SHP77 treated with DMSO at 0.1 percent for 48 hours (cell line): ENCODE results near the gene DNAAF3.
A peak's percentile ranks its signal among the peaks of the same experiment; 100 is the strongest.
"Not testable (repeated sequence)": the region's sequence is repeated elsewhere in the genome, so short reads cannot be mapped to it uniquely, and the experiment has no call there.

Experiments
- DNase-seq: peaks from one replicate; lab custom pipeline; 2025; lab: John Stamatoyannopoulos, UW

Gene DNAAF3

DNA sequence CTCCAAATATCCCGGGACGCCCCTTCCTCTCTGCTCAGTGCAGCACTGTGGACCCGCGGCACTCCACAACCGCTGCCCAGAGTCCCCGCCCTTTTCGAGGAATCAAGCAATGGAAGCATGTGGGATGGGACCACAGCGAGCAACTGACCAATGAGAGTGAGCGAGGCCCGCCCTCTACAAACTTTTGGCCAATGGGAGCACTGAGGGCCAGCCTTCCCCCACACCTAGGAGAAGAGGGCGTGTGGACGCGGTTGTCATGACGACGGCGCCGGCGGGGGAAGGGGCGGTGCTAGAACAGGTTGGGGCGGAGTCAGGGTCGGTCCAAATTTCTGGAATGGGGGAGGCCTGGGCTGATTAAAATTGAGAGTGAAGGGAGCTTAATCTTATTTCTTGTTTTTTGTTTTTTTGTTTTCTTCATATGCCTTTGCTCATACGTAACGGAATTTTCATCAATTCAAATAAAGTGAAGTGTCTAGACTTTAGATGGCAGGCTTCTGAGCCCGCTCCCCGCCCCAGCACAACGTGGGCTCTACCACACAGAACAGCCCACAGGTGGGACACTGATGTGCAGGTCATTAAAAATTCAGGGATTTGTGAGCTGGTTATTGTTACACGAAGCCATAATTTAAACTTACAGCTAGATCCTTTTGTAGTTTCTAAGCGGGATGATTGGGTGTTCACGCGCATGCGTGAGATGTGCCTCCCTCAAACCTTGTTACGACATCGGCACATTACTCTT is at the start of gene DNAAF3:
Gene DNAAF3 (minus strand): TSS at position 84 of the 739 bp plus-strand sequence. CDS start 200 bp downstream, outside the sequence.
- peak; percentile 89 for DNase-seq

DNA sequence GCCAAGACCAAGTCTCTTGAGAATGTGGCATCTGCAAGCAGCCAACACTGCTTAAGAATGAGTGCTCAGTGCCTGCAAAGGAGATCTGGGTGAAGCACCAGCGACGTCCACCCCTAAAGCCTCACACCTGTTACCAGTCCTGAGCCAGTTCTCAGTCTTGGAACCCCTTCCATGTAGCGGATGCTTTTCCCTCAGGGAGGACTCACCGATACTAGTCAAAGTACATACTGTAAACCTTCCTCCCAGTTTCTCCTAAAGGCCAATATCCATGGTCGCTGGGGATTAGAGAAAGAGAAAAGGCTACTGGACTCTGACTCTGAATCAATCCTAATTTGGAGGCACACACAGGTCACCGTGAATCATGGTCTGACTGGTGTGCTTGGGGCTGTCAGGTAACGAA is 47.1 kb upstream of the DNAAF3 start:
- DNase-seq = no peak

DNA sequence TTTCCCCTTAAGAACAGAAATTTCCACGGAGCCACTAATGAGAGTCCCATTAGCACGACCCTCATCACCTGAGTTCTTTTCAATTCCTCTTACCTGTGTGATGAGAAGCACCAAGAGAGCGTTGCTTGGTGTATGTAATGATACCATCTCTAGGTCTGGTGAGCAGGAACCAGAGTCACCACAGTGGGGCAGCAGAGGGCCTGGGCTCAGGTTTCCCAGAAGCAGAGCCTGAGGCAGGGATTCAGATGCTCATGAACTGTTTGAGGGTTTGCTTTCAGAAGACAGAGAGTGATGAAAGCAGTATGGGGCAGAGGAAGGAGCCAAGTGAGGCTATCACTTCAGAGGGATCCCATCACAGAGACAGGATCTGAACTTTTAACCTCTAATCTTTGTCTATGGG is 46.0 kb upstream of the DNAAF3 start:
- DNase-seq = peak; percentile 10

DNA sequence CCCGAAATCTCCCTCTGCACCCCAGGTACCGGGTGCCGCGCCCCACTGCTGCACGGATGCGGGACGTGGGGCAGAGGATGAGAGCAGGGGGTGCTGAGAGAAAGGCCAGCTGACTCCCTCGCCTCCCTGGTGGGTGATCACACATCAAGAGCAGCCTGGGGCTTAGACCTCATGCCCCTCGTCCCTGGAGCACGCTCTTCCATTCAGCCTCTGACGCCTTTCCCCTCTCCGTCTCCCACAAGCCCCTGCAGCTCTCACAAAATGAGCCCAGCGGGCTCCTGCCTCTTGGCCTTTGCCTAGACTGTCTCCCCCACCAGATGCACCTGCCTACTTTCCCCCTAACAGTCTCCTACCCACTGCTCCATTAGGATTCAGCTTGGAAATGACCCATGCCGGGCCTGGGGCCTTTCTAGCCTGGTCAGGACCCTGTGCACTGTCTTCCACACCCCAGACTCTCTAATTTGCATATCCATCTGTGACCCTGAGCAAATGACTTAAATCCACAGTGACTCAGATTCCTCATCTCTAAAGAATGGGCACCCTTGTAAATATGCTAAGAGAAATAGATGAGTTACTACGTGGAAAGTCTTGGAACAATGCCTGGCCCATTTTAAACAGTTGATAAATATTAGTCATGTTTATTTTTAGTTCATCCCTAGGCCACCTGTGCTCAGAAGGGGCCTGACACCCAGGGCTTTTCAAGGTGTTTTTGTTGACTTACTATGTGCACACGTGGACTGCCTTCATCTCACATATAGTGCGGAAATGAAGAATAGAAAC is 43.5 kb upstream of the DNAAF3 start:
- DNase-seq = peak; percentile 54

DNA sequence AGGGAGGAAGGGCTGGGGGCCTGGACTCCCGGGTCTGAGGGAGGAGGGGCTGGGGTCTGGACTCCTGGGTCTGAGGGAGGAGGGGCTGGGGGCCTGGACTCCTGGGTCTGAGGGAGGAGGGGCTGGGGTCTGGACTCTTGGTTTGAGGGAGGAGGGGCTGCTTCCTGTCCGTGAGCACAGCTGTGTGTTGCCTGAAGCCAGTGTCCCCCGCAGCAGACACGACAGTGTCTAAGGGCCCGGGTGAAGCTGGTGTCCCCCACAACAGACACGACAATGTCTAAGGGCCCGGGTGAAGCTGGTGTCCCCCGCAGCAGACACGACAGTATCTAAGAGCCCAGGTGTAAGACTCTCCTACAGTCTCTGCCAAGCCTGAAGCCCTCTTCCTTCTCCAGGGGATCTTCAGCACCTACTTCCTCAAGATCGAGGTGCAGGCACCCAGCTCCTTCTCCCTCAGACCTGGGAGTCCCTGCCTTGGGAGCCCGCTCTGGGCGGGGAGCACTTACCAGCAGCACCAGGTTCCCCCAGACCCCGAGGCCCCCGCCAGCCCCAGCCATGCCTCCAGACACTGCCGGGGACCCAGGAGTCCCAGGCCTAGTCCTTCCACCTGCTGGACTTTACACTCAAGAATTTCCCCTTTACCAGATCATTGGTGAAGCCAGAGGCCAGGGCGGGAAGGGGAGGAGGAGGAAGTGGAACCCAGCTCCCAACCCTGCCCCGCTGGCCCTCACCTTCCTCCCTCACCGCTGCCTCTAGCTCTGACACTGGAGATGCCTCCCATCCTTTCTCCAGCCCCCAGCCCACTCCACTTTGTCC is 42.7 kb upstream of the DNAAF3 start, which contains the start of gene PTPRH:
Gene PTPRH (minus strand): TSS at position 622 of the 813 bp plus-strand sequence. CDS start 68 bp downstream, at position 554.
- no peak for DNase-seq

DNA sequence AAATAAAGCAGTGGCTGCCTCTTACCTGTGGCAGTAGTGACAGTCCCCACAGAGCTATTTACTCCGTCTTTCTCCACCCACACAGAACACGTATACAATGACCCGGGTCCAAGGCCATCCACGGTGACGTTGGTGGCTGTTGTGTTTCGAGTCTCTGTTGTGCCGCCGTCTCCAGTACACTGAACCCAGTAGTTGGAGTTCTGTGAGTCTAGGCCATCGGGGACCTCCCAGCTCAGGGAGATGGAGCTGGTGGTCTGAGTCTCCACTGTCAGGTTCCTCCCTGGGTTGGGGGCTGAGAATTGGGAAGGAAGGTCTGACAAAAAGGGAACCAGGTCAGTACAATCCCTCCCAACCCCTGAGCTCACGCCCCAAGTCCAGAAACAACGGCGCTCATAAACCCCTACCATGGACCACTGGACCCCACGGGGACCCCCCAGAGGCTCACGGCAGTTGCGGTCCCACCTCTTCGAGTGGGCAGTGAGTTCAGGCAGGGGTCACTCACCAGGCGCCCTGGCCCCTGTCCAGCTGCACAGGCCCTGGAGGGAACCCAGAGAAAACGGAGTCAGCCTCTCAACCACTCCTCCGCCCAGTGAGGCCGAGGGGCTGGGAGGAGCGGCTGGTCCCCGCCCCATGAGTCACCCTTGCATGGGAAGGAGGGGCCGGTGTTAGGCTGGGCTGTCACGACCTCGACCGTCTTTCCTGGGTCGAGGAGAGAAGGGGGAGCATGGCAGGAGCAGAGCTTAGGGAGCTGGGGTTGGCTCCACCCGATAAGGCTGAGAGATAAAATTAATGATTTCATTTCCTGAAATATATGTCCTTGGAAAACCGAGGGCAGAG is 40.5 kb upstream of the DNAAF3 start:
- DNase-seq = peak; percentile 16

DNA sequence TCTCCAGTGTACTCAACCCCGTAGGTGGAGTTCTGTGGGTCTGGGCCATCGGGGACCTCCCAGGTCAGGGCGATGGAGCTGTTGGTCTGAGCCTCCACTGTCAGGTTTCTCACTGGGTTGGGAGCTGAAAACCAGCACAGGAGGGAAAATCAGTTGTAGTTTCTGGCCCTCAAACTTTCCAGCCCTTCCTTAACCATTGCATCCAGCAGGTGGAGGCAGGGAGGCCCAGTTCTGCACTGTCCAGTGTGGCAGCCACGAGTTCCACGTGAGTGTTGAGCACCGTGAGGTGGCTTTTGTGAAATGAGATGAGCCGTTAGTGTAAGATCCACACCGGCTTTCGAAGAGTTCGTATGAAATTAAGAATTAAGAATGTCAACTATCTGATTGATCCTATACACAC is 35.8 kb upstream of the DNAAF3 start:
- not testable (repeated sequence) for DNase-seq

DNA sequence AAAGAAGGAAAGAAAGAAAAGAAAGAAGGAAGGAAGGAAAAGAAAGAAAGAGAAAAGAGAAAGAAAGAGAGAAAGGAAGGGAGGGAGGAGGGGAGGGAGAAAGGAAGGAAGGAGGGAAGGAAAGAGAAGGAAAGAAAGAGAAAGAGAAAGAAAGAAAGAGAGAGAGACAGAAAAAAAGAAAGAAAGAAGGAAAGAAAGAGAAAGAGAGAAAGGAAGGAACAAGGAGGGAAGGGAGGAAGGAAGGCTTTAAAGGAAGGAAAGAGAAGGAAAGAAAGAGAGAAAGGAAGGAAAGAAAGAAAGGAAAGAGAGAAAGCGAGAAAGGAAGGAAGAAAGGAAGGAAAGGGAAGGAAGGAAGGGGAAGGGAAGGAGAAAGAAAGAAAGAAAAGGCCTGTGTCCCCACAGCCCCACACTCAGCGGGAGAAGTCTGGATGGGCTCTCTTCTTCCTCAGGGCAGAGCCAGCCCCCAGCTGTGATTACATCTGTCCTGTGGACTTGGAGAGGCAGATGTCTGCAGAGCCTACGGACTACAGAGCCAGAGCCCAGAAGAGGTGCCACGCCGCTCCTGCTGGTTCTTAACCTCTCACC is 33.3 kb upstream of the DNAAF3 start:
- DNase-seq = no peak

DNA sequence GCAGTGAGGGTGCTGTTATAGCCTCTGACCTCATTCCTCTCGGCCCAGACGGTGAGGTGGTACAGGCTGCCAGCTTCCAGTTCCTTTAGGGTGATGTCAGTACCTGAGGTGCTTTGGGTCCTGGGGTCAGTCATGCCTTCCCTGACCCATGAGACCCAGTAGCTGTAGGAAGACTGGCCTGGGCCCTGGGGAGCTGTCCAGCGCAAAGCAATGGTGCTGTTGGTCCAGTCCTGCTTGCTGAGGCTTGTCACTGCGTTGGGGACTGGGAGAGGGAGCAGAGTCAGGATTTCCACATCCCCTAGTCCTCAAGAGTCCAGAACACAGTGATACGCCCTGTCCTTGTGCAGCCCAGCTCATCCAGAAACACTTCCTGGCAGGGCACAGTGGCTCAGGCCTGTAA is 32.2 kb upstream of the DNAAF3 start:
- DNase-seq = no peak

DNA sequence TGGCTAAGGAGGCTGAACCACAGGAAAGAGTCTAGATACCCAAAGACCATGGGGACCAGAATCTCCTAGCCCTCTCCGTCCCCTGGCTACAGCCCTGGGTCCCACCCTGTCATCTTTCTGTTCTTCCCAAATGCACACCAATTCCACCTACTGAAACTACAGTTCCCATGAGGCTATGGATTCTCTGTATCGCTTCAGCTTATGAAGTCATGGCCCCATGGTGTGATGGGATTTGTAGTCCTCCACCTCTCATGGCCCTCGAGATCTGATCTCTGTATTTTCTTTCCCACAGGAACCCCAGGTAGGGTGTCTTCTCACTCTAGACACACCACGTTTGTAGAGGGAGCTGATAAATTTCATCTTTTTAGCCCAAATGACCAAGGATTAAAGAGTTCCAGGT is 31.1 kb upstream of the DNAAF3 start:
- no peak for DNase-seq

DNA sequence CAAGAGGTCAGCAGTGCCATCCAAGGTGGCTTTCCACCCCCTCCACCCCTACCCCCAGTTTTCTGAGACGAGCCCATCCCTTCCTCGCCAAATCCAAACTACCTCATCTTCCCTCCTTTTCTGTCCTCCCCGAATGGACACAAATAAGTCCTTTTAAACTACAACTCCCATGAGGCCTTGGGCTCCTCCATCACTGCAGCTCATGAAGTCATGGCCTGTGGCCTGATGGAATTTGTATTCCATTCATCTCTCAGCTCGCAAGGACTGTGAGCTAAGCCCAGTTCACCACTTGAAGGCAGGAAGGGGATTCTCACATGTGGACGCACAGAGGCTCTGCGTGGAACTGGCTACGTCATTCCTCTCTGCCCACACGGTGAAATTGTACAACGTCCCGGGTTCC is 30.4 kb upstream of the DNAAF3 start:
- DNase-seq = no peak

DNA sequence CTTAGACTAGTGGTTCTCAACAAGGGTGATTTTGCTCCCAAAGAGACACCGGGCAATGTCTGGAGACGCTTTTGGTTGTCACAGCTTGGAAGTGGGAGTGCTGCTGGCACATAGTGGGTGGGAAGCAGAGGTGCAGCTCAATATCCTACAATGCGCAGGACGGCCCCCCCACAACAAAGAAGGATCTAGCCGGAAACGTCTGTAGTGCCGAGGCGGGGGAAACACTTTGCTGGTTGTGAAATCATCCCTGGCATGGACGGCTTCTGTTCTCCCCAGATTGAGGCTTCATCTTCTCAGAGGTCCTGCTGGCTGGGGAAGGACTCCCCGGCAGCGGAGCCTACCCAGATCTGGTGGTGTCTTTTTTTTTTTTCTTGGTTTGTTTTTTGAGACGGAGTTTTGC is 27.1 kb upstream of the DNAAF3 start:
- DNase-seq = no peak

DNA sequence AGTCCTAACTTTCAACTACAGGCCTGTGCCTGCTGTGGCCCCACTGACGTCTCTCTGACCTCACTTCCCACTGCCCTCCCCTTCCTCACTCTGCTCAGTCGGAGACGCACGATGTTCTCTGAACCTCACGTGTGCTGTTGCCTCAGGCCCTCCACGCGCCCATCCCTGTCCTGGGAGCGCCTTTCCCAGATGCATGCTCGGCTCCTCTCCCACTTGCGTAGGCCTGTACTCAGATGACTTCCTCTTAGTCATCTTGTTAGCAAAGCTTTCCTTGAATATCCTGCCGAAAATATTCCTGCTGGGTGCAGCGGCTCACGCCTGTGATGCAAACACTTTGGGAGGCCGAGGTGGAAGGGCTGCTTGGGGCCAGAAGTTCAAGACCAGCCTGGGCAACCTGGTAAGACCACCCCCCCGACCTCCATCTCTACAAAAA is 23.0 kb upstream of the DNAAF3 start:
- peak; percentile 57 for DNase-seq

DNA sequence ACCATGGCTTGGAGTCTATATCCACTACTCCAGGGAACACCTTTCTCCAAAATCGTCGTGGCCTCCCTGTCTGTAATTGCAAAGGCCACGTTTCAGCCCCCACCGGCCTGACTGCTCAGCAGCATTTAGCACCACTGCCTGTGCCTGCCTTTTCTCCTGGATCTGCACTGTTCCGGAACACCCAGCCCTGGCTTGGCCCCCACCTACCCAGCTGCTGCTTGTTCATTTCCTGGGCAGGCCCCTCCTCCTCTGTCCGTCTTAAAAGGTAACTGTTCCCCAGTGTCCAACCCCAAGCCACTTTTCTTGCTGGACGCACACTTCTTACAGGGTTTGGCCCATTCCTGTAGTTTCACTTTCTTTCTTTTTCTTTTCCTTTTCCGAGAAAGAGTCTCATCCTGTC is 22.2 kb upstream of the DNAAF3 start:
- no peak for DNase-seq

DNA sequence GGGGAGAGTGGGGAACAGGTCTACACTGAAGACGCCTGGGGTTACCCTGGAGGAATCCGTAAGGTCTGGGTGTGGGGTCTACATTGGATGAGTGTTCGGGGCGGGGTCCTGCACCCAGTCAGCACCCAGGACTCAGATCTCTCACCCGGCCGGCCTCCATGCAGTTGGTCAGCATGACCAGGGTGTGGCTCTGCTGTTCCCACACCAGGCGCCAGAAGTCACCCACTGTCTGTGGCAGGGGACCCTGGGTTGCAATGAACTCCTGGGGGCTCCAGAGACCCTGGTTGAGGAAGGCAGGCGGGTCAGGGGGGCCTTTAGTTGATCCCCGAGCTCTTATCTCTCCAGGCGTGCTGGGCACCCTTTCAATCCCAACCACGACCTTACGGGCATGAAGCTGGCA is 19.7 kb upstream of the DNAAF3 start:
- DNase-seq = no peak

DNA sequence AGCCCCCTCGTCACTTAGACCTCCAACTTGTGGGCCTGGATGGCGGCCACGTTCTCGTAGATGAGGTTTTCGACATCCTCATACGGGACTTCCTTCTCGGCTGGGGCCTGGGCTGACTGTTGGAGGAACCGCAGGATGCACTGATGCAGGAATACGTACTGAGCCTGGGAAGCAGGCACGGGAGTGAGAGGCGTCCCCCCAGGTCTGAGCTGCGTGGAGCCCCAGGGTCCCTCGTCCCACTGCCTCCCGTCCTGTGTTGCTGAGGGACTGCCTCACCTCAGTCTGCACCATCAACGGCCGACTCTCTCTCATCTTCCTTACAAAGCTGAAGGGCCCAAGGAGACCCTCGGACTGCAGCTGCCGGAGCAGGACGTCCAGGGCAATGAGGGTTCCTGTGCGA is 15.3 kb upstream of the DNAAF3 start:
- no peak for DNase-seq

DNA sequence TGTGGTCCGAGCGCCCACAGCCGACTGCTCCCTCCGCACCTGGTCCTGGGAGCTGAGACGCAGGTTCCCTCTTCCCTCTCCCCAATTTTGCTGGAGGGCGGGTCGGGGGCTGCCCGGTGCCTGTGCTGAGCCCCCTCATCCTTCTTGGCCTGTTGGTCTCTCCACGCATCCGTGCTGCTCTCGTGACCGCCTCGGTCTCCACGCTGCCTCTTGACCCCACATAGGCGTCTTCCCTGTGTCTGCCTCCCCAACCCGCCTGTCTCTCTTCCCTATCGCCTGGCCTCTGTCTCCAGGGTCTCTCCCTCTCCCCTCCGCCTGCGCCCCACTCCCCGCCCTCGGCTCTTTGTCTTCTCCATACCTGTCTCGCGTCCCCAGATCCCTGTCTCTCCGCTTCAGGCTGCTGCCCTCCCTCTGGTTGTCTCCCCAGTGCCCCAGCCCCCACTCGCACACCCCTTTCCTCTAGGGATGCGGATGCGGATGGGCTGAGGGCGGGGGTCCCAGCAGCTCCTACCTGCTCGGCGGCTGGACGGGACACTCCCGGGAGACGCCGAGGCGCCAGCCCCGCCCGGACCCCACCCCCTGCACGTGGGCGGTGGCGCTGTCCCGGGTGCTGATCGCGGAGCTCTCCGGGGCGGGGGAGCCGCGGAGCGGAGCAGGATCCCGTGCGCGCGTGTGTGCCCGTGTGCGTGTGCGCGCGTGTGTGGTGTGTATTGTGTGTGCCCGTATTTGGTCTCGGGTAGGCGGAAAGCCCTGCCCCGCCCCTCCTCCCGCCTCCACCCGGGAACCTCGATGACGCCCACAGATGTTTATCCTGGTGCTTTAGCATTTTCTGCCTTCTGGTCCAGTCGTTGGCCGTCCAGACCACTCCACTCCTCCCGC is 13.4 kb upstream of the DNAAF3 start, which contains the start of gene SYT5:
Gene SYT5 (minus strand): TSS at position 684 of the 879 bp plus-strand sequence. CDS start 1,248 bp downstream, outside the sequence.
- no peak for DNase-seq

DNA sequence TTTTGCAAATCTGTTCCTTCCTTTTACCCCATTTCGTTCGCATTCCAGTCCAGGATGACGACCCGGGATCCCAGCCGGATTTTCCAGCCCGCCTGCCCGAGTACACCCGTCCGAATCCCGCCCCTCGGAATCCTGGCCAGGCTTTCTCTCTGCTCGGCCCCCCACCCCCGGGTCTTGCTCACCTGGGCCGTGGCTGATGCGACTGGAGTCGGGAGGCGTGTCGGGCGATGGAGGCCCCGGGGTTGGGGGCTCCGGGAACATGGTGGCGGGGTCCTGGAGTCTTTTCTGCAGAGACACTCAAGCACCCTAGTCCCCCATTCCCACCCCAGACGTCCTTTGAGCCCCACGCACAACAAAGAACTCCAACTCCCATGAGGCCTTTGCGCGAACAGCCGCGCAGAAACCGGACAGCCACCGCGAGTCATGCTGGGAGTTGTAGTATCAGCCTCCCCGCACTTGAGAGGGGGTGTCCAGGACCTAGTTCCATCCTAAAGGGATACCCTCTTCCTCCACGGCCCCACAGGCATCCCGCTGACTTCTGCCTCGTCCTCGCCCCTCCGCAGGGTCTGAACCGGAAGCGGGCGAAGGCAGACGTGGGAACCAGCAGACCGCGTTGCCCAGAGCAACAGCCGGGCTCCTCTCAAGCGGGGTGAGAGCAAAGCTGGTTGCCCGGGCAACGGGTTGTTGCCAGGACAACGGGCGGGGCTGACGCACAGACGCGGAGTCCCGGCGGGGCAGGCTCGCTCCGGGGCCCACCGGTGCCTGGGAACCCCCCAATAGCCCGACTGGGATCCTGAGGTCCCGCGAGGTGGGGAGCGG is 12.6 kb upstream of the DNAAF3 start:
- peak; percentile 67 for DNase-seq

DNA sequence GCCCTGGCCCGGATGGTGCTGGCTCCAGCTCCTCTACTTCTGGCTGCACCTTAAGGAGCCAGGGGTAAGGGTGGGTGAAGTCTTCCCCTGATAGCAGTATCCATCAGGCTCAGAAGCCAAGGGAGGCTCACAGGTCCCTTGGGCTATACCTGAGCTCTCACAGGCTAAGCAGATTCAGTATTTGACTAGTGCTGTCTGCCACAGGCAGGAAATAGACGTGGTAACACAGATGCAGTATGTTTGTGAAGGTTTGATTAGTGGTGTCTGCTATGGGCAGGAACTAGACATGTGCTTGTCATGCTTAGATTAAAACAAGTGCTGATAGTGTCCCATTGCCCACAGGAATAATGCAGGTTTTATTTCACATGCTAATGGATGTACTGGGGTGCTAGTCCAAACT is 9.7 kb upstream of the DNAAF3 start:
- DNase-seq = no peak
